HUES6 (cell line): ENCODE results near the gene TRPV5.

Experiments used
- H3K27ac ChIP-seq: 2 replicates; pipeline ENCODE4 v1.7.0; 2013; ENCODE audit warnings: low read depth, mild to moderate bottlenecking, low read length, inconsistent platforms
- H3K27me3 ChIP-seq: 2 replicates; pipeline ENCODE4 v1.6.1; 2013; ENCODE audit warnings: low read length; ENCODE audit not compliant: control insufficient read depth, insufficient read depth
- H3K36me3 ChIP-seq: 2 replicates; pipeline ENCODE4 v1.6.1; 2013; ENCODE audit warnings: low read length; ENCODE audit not compliant: control insufficient read depth, insufficient read depth
- H3K4me1 ChIP-seq: 2 replicates; pipeline ENCODE4 v1.6.1; 2013; ENCODE audit warnings: low read length; ENCODE audit not compliant: control insufficient read depth, insufficient read depth
- H3K4me3 ChIP-seq: 2 replicates; pipeline ENCODE4 v1.5.1; 2013; ENCODE audit warnings: low read depth, low read length
- H3K9ac ChIP-seq: one replicate; pipeline ENCODE4 v1.6.1; 2013; ENCODE audit warnings: mild to moderate bottlenecking, low read length
- H3K9me3 ChIP-seq: 2 replicates; pipeline ENCODE4 v1.6.1; 2013; ENCODE audit warnings: low read depth, low read length; ENCODE audit not compliant: control insufficient read depth, insufficient read depth

TRPV5 gene

DNA sequence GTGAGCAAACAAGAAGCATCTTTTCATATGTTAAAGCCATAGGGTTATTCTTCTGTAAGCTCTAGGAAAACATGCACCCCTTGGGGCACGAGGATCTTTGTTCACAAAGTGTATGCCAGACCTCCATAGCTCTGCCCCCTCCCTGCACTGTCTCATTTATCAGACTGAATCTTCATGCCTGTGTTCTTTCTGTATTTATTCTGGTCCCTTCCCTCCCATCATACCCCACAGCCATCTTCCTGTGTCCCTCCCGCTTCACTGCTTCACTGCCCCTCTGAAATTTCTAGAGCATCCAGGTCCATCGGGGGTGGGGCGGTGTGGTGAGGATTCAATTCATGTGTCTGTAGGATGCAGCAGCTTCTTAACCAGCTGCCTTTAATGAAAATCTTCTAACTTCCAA is 71.2 kb downstream of the TRPV5 start:
- no peak overlapping the region for H3K27ac ChIP-seq
- H3K4me3 ChIP-seq = no peak overlapping the region
- H3K4me1 ChIP-seq = peaks cover 29% of the 10 kb centered on the region
- no peak overlapping the region for H3K9ac ChIP-seq
- peaks cover 18% of the 10 kb centered on the region; the same call in 1 of the 2 replicates for H3K27me3 ChIP-seq
- no peaks in the 10 kb centered on the region for H3K9me3 ChIP-seq
- no peaks in the 10 kb centered on the region for H3K36me3 ChIP-seq

DNA sequence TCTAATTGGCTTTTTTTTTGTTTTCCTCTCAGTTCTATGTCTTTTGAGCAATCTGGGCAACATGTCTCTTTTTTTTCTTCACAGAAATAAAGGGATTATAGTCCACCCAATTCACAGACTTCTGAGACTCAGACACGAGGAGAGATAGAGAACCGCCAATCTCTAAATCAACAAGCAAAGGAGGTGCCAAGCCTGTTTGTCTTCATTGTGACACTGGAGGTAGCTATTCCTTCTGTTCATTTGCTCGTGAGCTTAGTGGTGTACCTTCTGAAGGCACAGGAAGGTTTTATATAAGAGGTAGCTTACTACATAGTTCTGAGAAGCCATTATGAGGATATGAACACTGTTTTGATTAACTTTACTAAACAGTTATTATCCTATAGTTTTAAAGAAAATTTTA is 72.6 kb downstream of the TRPV5 start:
- Histone ChIP-seq H3K27me3 (peaks cover 31% of the 10 kb centered on the region), H3K9ac (no peak overlapping the region), H3K27ac (no peak overlapping the region), H3K4me3 (no peak overlapping the region), H3K36me3 (no peaks in the 10 kb centered on the region), H3K4me1 (peaks cover 27% of the 10 kb centered on the region), H3K9me3 (no peaks in the 10 kb centered on the region)

DNA sequence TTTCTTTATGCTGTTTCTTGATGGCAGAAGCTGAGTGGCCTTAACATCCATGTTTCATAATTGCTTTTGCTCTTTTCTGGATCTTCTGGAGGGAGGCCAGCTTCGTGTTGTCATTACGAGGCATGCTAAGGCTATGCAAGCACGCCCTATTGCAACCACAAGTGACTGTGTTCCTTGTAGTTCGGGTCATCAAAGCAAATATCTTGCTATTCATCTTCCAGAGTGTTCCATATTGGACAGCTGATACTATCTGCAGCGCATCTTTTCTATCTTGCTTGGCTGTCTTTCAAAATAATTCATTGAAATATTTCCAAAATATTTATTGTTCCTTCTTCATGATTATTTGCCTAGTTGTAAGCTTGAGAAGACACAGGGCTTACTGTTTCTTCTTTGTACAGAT is 73.7 kb downstream of the TRPV5 start:
- H3K27ac ChIP-seq = no peak overlapping the region
- H3K27me3 ChIP-seq = peaks cover 41% of the 10 kb centered on the region
- no peak overlapping the region for H3K9ac ChIP-seq
- no peaks in the 10 kb centered on the region for H3K36me3 ChIP-seq
- H3K4me3 ChIP-seq = no peak overlapping the region
- H3K9me3 ChIP-seq = no peaks in the 10 kb centered on the region
- peaks cover 24% of the 10 kb centered on the region for H3K4me1 ChIP-seq

DNA sequence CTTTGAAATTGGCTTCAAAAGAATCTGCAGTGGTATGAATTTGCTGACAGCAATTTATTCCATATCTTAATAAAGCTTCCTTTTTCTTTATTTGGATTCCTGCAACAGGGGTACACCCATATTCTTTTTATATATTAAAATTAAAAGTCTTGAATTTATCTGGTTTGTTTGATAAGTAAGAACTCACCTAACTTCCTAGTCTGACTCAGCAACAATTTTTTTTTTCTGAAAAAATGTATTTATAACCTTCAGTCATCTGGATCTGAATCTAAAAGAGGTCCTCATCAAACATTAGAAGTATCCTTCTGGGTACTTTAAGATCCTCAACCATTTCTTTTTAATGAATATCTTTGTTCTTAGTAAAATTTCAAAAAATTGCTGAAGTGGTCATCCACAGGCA is 74.1 kb downstream of the TRPV5 start:
- peaks cover 24% of the 10 kb centered on the region for H3K4me1 ChIP-seq
- H3K9ac ChIP-seq = no peak overlapping the region
- H3K27ac ChIP-seq = no peak overlapping the region
- H3K36me3 ChIP-seq = no peaks in the 10 kb centered on the region
- H3K4me3 ChIP-seq = no peak overlapping the region
- H3K9me3 ChIP-seq = no peaks in the 10 kb centered on the region
- H3K27me3 ChIP-seq = peaks cover 44% of the 10 kb centered on the region
